Esophagus squamous epithelium (tissue), 4 donors: ENCODE measurements around the gene METAP2.

Experiments used
- CTCF ChIP-seq, 6 experiments: fragments of 450-650 bp in 4 of 6; fragments of 200-600 bp in 2 of 6; sonication (generic) in 2 of 6; IDR thresholded peaks; one replicate each; pipeline ENCODE4 v1.5.1; 2016 to 2019; ENCODE audit warnings: antibody characterized with exemption in 6 of 6, mild to moderate bottlenecking in 4 of 6, moderate library complexity in 4 of 6
- POLR2A ChIP-seq, 4 donors: fragments of 450-650 bp; IDR thresholded peaks; one replicate each; pipeline ENCODE4 v1.6.1; 2017; ENCODE audit warnings: antibody characterized with exemption in 4 of 4, mild to moderate bottlenecking in 4 of 4, moderate library complexity in 3 of 4

GRCh38 chr12:95492462-95492861 is 18.5 kb downstream of the METAP2 start:
- no peak for TF ChIP-seq CTCF (IDR thresholded peaks at IDR 0.05)
- TF ChIP-seq POLR2A (IDR thresholded peaks at IDR 0.05), result no peak
